A673 (cell line): ENCODE results near the gene TTBK2.

Experiments
- CTCF ChIP-seq: fragments of 300-800, 200-600 bp; sonication (generic); conservative IDR thresholded peaks from 2 replicates; pipeline ENCODE4 v1.5.1; 2017; ENCODE audit warnings: low read depth, mild to moderate bottlenecking, antibody characterized with exemption, low read length, moderate library complexity, mixed read lengths
- EZH2 ChIP-seq: fragments of 200-600 bp; sonication (generic); IDR thresholded peaks from 2 replicates; pipeline ENCODE4 v1.6.1; 2017; ENCODE audit warnings: borderline replicate concordance, low read depth, mild to moderate bottlenecking, mixed read lengths, antibody characterized with exemption, low read length; ENCODE audit not compliant: poor library complexity, severe bottlenecking

- TF ChIP-seq CTCF (no peak), EZH2 (no peak)
Observed at GRCh38 chr15:42760759-42761158, 159.8 kb downstream of the TTBK2 start.
